ENCODE results near the gene NHLH2.

The NHLH2 gene

GRCh38 chr1:115837740-115838421 is 3.0 kb downstream of the NHLH2 start:
- no peak for DNase-seq

GRCh38 chr1:115837341-115837739 is 3.6 kb downstream of the NHLH2 start:
- DNase-seq, result no peak

GRCh38 chr1:115833856-115834255 is 7.1 kb downstream of the NHLH2 start:
- DNase-seq, result no peak

- DNase-seq, result no peak
These were observed 8.3 kb downstream of the NHLH2 start for GRCh38 chr1:115832651-115833050.

- no peak for DNase-seq
These were observed 10.0 kb downstream of the NHLH2 start for GRCh38 chr1:115830963-115831362.

GRCh38 chr1:115829947-115830346 is 11.0 kb downstream of the NHLH2 start:
- no peak for DNase-seq

- no peak for DNase-seq
These were observed 11.8 kb downstream of the NHLH2 start for GRCh38 chr1:115829023-115829674.

GRCh38 chr1:115828101-115829022 is 12.6 kb downstream of the NHLH2 start:
- no peak for DNase-seq

- DNase-seq, result no peak
These were observed 13.4 kb downstream of the NHLH2 start for GRCh38 chr1:115827452-115828044.

GRCh38 chr1:115826628-115827027 is 14.3 kb downstream of the NHLH2 start:
- DNase-seq, result no peak

GRCh38 chr1:115822117-115822516 is 18.8 kb downstream of the NHLH2 start:
- no peak for DNase-seq

GRCh38 chr1:115815694-115816093 is 25.2 kb downstream of the NHLH2 start:
- DNase-seq, result no peak

- no peak for DNase-seq
These were observed 26.1 kb downstream of the NHLH2 start for GRCh38 chr1:115814685-115815398.

GRCh38 chr1:115813727-115814126 is 27.2 kb downstream of the NHLH2 start:
- DNase-seq, result no peak

GRCh38 chr1:115811140-115811828 is 29.6 kb downstream of the NHLH2 start:
- DNase-seq, result no peak

GRCh38 chr1:115810609-115811008 is 30.3 kb downstream of the NHLH2 start:
- DNase-seq, result no peak

- DNase-seq, result no peak
These were observed 31.1 kb downstream of the NHLH2 start for GRCh38 chr1:115809847-115810246.

GRCh38 chr1:115809076-115809475 is 31.9 kb downstream of the NHLH2 start:
- no peak for DNase-seq

GRCh38 chr1:115807723-115808122 is 33.2 kb downstream of the NHLH2 start:
- peak; percentile 67 for DNase-seq

- no peak for DNase-seq
These were observed 35.3 kb downstream of the NHLH2 start for GRCh38 chr1:115805597-115805996.

- no peak for DNase-seq
These were observed 38.5 kb downstream of the NHLH2 start for GRCh38 chr1:115802416-115802815.

GRCh38 chr1:115797486-115797885 is 43.4 kb downstream of the NHLH2 start:
- no peak for DNase-seq
